Measurements from ENCODE around the gene CDH18. TPM values are rescaled to one million over a fixed set of nuclear protein-coding genes. Genes with fewer than 3 reads are reported as not detected.

Gene CDH18
- total RNA-seq, 1 experiment from 2014 or later: 0.86 TPM

DNA sequence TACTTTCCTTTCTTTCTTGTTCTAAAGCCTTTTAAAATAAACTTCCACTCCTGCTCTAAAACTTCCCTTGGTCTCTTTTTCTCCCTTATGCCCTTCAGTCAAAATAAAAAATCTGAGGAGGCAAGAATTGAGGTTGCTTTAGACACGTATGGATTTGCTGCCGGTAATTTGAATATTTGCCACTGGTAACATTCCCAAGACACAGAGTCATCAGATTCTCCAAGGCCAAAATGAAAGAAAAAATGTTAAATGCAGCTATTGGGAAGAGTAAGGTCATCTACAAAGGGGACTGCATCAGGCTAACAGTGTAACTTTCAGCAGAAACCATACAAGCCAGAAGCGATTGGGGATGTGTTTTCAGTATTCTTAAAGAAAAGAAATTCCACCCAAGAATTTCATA, 311.1 kb downstream of the CDH18 start:
- BruUV-seq (replicated peaks): no TSS peak
- H3K27me3 Mint-ChIP-seq (ENCODE audit: insufficient read depth, unreplicated experiment): peaks cover 3% of the 10 kb centered on the region
- POLR2A ChIA-PET: no interaction called here

DNA sequence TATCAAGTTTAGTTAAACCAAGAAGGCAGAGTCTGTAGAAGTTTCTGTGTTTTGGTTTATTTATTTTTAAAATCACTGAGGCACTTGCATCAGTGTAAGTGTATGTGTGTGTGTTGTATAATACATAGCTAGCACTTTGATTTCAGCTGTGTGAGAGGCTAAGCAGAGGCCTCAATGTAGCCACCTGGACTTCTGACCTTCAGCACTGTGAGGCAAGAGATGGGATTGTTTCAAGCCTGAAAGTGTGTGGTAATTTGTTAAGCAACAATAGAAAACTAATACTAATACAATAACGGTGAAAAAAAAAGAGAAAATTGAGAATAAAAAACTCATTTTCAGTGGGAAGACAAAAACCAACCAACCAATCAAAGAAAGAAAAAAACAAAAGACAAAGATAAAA, 327.3 kb downstream of the CDH18 start:
- ChIA-PET CTCF (no interaction called here), POLR2A (no interaction called here)
- no TSS peak for BruUV-seq (replicated peaks)
- H3K27ac Mint-ChIP-seq (ENCODE audit: unreplicated experiment): no peak overlapping the region
- H3K9me3 Mint-ChIP-seq (ENCODE audit: unreplicated experiment): no peaks in the 10 kb centered on the region
- no peak for DNase-seq
- Histone ChIP-seq H3K9me3 (no peaks in the 10 kb centered on the region), H3K4me3 (ENCODE audit: low read depth, low read length) (no peak overlapping the region), H3K36me3 (ENCODE audit: control insufficient read depth, insufficient read depth, low read length) (no peaks in the 10 kb centered on the region), H3K27me3 (replicated peaks; ENCODE audit: control insufficient read depth, insufficient read depth, low read length) (no peaks in the 10 kb centered on the region), H3K4me1 (no peaks in the 10 kb centered on the region)
- intact Hi-C loops (cut with micrococcal nuclease; ENCODE audit: unreplicated experiment): no loop called here
- H3K27me3 Mint-ChIP-seq (ENCODE audit: insufficient read depth, unreplicated experiment): no peaks in the 10 kb centered on the region
- H3K4me1 Mint-ChIP-seq (ENCODE audit: low read depth, unreplicated experiment): no peaks in the 10 kb centered on the region
- no peak overlapping the region for H3K4me3 Mint-ChIP-seq (ENCODE audit: unreplicated experiment)
- H3K36me3 Mint-ChIP-seq (ENCODE audit: insufficient read depth, unreplicated experiment): no peaks in the 10 kb centered on the region
- TF ChIP-seq CTCF (IDR thresholded peaks at IDR 0.05; ENCODE audit: insufficient read depth in 1 of 2, low read depth in 1 of 2, low read length in 1 of 2, severe bottlenecking in 1 of 2, unreplicated experiment in 1 of 2): no peak

More for the DNA sequence above, 311.1 kb downstream of the CDH18 start:
- TF ChIP-seq CTCF (IDR thresholded peaks at IDR 0.05; ENCODE audit: insufficient read depth in 1 of 2, low read depth in 1 of 2, low read length in 1 of 2, severe bottlenecking in 1 of 2, unreplicated experiment in 1 of 2): no peak
- H3K4me3 Mint-ChIP-seq (ENCODE audit: unreplicated experiment): no peak overlapping the region
- no peak overlapping the region for H3K27ac Mint-ChIP-seq (ENCODE audit: unreplicated experiment)
- Histone ChIP-seq H3K9me3 (no peaks in the 10 kb centered on the region; the same call in 1 of the 2 replicates), H3K27me3 (replicated peaks; ENCODE audit: control insufficient read depth, insufficient read depth, low read length) (no peaks in the 10 kb centered on the region), H3K36me3 (ENCODE audit: control insufficient read depth, insufficient read depth, low read length) (no peaks in the 10 kb centered on the region), H3K4me3 (ENCODE audit: low read depth, low read length) (no peak overlapping the region), H3K4me1 (no peaks in the 10 kb centered on the region)
- intact Hi-C loops (cut with micrococcal nuclease; ENCODE audit: unreplicated experiment): no loop called here
- no peaks in the 10 kb centered on the region for H3K36me3 Mint-ChIP-seq (ENCODE audit: insufficient read depth, unreplicated experiment)
- DNase-seq: no peak
- H3K4me1 Mint-ChIP-seq (ENCODE audit: low read depth, unreplicated experiment): no peaks in the 10 kb centered on the region
- CTCF ChIA-PET: no interaction called here
- no peaks in the 10 kb centered on the region for H3K9me3 Mint-ChIP-seq (ENCODE audit: unreplicated experiment)

DNA sequence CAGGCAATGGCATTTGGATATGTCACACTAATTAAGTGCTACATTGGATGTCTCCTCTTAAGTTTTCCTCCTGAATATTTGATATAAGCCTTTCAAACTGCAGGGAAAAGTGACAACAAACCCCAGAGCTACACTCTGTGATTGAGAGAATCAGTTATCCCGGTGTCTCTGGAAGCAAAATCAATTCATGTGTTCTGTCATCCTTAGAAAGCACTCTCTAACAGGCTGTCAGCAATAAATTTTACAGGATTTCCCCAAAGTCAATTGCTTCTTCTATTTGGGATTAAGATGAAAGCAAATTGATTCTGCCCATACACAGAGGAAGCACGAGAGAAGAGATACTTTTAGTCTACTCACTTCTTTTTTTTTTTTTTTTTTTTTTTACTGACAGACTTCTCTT, 332.4 kb downstream of the CDH18 start:
- Mint-ChIP-seq H3K4me3 (ENCODE audit: unreplicated experiment) (no peak overlapping the region), H3K4me1 (ENCODE audit: low read depth, unreplicated experiment) (no peaks in the 10 kb centered on the region), H3K9me3 (ENCODE audit: unreplicated experiment) (no peaks in the 10 kb centered on the region), H3K27ac (ENCODE audit: unreplicated experiment) (no peak overlapping the region), H3K36me3 (ENCODE audit: insufficient read depth, unreplicated experiment) (no peaks in the 10 kb centered on the region), H3K27me3 (ENCODE audit: insufficient read depth, unreplicated experiment) (no peaks in the 10 kb centered on the region)
- Histone ChIP-seq H3K9me3 (no peaks in the 10 kb centered on the region), H3K4me3 (ENCODE audit: low read depth, low read length) (no peak overlapping the region), H3K27me3 (replicated peaks; ENCODE audit: control insufficient read depth, insufficient read depth, low read length) (no peaks in the 10 kb centered on the region), H3K36me3 (ENCODE audit: control insufficient read depth, insufficient read depth, low read length) (no peaks in the 10 kb centered on the region), H3K4me1 (no peaks in the 10 kb centered on the region)
- no TSS peak for BruUV-seq (replicated peaks)
- ChIA-PET CTCF (no interaction called here), POLR2A (no interaction called here)
- no peak for TF ChIP-seq CTCF (IDR thresholded peaks at IDR 0.05; ENCODE audit: insufficient read depth in 1 of 2, low read depth in 1 of 2, low read length in 1 of 2, severe bottlenecking in 1 of 2, unreplicated experiment in 1 of 2)
- DNase-seq: no peak
- intact Hi-C loops (cut with micrococcal nuclease; ENCODE audit: unreplicated experiment): no loop called here
